Psoas muscle (tissue), 8 donors: Measurements from ENCODE around the gene CNGB1. TPM values are rescaled to one million over a fixed set of nuclear protein-coding genes. Genes with fewer than 3 reads are reported as not detected.

Source experiments
- ATAC-seq, 4 donors: fragments of 200-7000 bp; cut with Tn5 transposase; one replicate each; pipeline ENCODE4 v1.9.1; 2020; ENCODE audit warnings: moderate library complexity in 3 of 4, mild to moderate bottlenecking in 2 of 4
- DNase-seq, 2 donors: peaks; one replicate each; pipeline ENCODE4 v3.0.0-alpha.2; 2020
- H3K27ac ChIP-seq: fragments of 200-600 bp; one replicate; pipeline ENCODE4 v1.8.0; 2022
- H3K27me3 ChIP-seq, 3 donors: fragments of 200-600 bp in 1 of 3; one replicate each; pipeline versions ENCODE4 v1.6.1 to v1.8.0; 2013 to 2022; ENCODE audit warnings: low read length in 2 of 3, mild to moderate bottlenecking in 2 of 3, moderate library complexity in 1 of 3; ENCODE audit not compliant: insufficient read depth in 3 of 3
- H3K36me3 ChIP-seq, 2 donors: fragments of 200-600 bp in 1 of 2; one replicate each; pipeline versions ENCODE4 v1.6.1 to v1.8.0; 2013 to 2022; ENCODE audit warnings: low read depth in 1 of 2, mild to moderate bottlenecking in 1 of 2, moderate library complexity in 1 of 2; ENCODE audit not compliant: insufficient read depth in 1 of 2
- H3K4me1 ChIP-seq: fragments of 200-600 bp; one replicate; pipeline ENCODE4 v1.8.0; 2022
- H3K4me3 ChIP-seq: fragments of 200-600 bp; one replicate; pipeline ENCODE4 v1.8.0; 2022; ENCODE audit warnings: mild to moderate bottlenecking
- H3K9me3 ChIP-seq: fragments of 200-600 bp; one replicate; pipeline ENCODE4 v1.8.0; 2022
- WGBS, 3 donors: extraction: QIAGEN DNeasy Blood & Tissue Kit; methylation state at CpG; one replicate each; pipeline versions ENCODE4 v1.1.6 to v1.1.7; 2013; 5-methylcytosine and 5-hydroxymethylcytosine counted together
- intact Hi-C, 2 donors: fragments of 100-400 bp; cut with DNase I; formaldehyde crosslinking; loops; one replicate each; pipeline versions ENCODE4 v1.11.0 to v1.14.2; 2022
- polyA plus RNA-seq, 3 donors: library from polyadenylated mRNA; stranded (reverse); fragments of 200-250 nt; gene quantifications; one replicate each; pipeline ENCODE4 v1.2.3, GENCODE V29; 2013
- total RNA-seq, 4 donors: library from RNA; stranded (reverse); fragmentation: NEBNext Ultra II Directional in 2 of 4; extraction: Animal tissue kit (Norgen Biotek cat#: 25700) in 2 of 4; gene quantifications; one replicate each; pipeline versions ENCODE4 v1.2.1 to v1.2.4, GENCODE V29; 2021 to 2023
- TF ChIP-seq, protein P1 (sequence below): fragments of 200-600 bp; IDR thresholded peaks from one replicate; pipeline ENCODE4 v1.8.0; 2022; ENCODE audit warnings: antibody characterized with exemption
- donor health status: healthy with polysubstance abuse.
- donor health status: DM: no; HTN: no; CAD: no; lungs with moderate emphysema.
- donor health status: Bipolar disorder and iron deficiency.
- donor health status: healthy.
- donor health status: DM: yes; HTN: yes; CAD: no.
- donor health status: DM: no; HTN: no; CAD: no.
- donor health status: DM: no; HTN: no; CAD: no.
- donor health status: DM: yes; HTN: yes; CAD: no.

CNGB1 gene
- total and polyA plus RNA-seq, 7 donors: not detected

DNA sequence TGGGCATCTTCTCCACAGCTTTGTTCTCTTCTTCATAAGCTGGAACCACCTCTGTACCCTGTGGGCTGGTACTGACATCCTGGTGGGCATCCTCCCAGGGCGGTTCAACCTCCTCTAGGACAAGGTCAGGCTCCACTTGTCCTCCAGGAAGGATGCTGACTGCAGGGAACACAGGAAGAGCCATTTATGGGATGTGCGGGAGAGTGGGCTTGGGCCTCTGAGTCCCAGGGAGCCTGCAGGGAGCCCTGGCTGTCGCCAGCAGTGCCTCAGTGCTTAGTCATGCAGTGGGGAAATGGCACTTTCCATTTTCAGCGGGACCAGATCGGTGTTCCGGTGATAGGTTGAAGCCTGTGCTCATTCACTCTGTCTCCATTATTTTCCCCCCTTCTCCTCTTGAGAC lies 20.5 kb downstream of the CNGB1 start:
- Histone ChIP-seq H3K27me3 (peaks cover 0 to 5% (median 0%) of the 10 kb centered on the region in 3 donors), H3K27ac (no peak overlapping the region), H3K4me3 (no peak overlapping the region), H3K9me3 (no peaks in the 10 kb centered on the region), H3K36me3 (no peaks in the 10 kb centered on the region), H3K4me1 (no peaks in the 10 kb centered on the region)
- 47 to 53% (median 52%) methylated on average over 6 of the region's 6 CpGs for WGBS, 3 donors
- intact Hi-C loops: no loop called here
- ATAC-seq: no peak
- TF ChIP-seq, protein P1, sequence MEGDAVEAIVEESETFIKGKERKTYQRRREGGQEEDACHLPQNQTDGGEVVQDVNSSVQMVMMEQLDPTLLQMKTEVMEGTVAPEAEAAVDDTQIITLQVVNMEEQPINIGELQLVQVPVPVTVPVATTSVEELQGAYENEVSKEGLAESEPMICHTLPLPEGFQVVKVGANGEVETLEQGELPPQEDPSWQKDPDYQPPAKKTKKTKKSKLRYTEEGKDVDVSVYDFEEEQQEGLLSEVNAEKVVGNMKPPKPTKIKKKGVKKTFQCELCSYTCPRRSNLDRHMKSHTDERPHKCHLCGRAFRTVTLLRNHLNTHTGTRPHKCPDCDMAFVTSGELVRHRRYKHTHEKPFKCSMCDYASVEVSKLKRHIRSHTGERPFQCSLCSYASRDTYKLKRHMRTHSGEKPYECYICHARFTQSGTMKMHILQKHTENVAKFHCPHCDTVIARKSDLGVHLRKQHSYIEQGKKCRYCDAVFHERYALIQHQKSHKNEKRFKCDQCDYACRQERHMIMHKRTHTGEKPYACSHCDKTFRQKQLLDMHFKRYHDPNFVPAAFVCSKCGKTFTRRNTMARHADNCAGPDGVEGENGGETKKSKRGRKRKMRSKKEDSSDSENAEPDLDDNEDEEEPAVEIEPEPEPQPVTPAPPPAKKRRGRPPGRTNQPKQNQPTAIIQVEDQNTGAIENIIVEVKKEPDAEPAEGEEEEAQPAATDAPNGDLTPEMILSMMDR: no peak
- DNase-seq: no peak

GRCh38 chr16:57949595-57950238 lies 21.2 kb downstream of the CNGB1 start:
- peaks cover 0 to 5% (median 0%) of the 10 kb centered on the region in 3 donors for H3K27me3 ChIP-seq
- no peak overlapping the region for H3K4me3 ChIP-seq
- intact Hi-C loops: no loop called here
- ATAC-seq: no peak
- TF ChIP-seq, protein P1: no peak
- H3K36me3 ChIP-seq: no peaks in the 10 kb centered on the region
- DNase-seq: no peak
- no peaks in the 10 kb centered on the region for H3K4me1 ChIP-seq
- no peak overlapping the region for H3K27ac ChIP-seq
- WGBS, 3 donors: 73 to 88% (median 76%) methylated on average over 5 of the region's 5 CpGs
- no peaks in the 10 kb centered on the region for H3K9me3 ChIP-seq

DNA sequence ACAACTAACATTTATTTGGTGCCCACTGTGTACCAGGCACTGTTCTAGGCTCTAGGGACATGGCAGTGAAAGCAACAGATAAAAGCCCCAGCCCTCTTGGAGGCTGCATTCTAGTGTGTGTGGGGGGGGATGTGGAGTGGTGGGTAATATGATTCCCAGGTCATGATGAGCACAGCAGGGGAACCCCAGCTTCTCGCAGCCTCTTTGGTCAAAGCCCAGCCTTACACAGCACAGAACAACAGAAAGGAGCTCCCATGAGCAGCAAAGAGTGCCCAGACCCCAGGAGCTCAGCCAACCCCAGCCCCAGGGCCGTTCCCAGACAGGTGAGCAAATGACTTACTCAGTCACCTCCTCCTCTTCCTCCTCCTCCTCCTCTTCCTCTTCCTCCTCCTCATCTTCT lies 21.9 kb downstream of the CNGB1 start:
- H3K27ac ChIP-seq: no peak overlapping the region
- no peak for ATAC-seq
- no peak for DNase-seq
- peaks cover 0 to 5% (median 0%) of the 10 kb centered on the region in 3 donors for H3K27me3 ChIP-seq
- intact Hi-C loops: no loop called here
- H3K9me3 ChIP-seq: no peaks in the 10 kb centered on the region
- H3K4me3 ChIP-seq: no peak overlapping the region
- no peaks in the 10 kb centered on the region for H3K4me1 ChIP-seq
- TF ChIP-seq, protein P1: no peak
- 0 to 6% (median 2%) methylated on average over 2 of the region's 2 CpGs for WGBS, 3 donors
- H3K36me3 ChIP-seq: no peaks in the 10 kb centered on the region

- Histone ChIP-seq H3K27ac (no peak overlapping the region), H3K4me3 (no peak overlapping the region), H3K27me3 (peaks cover 0 to 5% (median 0%) of the 10 kb centered on the region in 3 donors), H3K9me3 (no peaks in the 10 kb centered on the region), H3K4me1 (no peaks in the 10 kb centered on the region), H3K36me3 (no peaks in the 10 kb centered on the region)
- 81 to 92% (median 91%) methylated on average over 5 of the region's 5 CpGs for WGBS, 3 donors
- DNase-seq (no peak), ATAC-seq (no peak)
- TF ChIP-seq, protein P1: no peak
- intact Hi-C loops: no loop called here
These were observed 22.9 kb downstream of the CNGB1 start for GRCh38 chr16:57948027-57948426.

DNA sequence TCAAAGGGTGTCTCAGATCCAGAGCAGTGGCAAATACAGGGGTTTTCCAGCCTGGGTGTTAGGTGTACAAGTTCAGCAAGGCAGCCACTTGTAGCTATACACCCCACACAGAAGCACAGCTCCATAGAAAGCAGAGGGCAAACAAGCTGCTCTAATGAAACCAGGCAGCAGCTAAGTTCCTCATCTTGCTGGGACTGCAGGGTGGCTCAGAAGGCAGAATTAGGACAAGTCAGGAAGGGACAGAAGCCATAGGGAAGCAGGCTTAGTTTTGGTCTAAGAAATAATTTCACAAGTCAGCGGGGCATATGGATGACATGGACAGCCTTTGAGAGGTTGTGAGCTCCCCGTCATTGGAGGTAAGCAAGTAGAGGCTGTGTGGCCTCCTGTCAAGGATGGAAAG lies 23.7 kb downstream of the CNGB1 start:
- no peak for ATAC-seq
- H3K27ac ChIP-seq: no peak overlapping the region
- H3K4me3 ChIP-seq: no peak overlapping the region
- intact Hi-C loops: no loop called here
- H3K27me3 ChIP-seq: peaks cover 0 to 5% (median 0%) of the 10 kb centered on the region in 3 donors
- no peaks in the 10 kb centered on the region for H3K36me3 ChIP-seq
- no peaks in the 10 kb centered on the region for H3K9me3 ChIP-seq
- no peaks in the 10 kb centered on the region for H3K4me1 ChIP-seq
- DNase-seq: no peak
- TF ChIP-seq, protein P1: no peak
- 84 to 86% (median 84%) methylated on average over 2 of the region's 2 CpGs for WGBS, 3 donors
